Adrenal gland (tissue), 5 donors: Measurements from ENCODE around the gene MT1X.

ENCODE experiments used
- POLR2A ChIP-seq, 2 donors: fragments of 450-650 bp; IDR thresholded peaks; one replicate each; pipeline ENCODE4 v1.6.1; 2017; ENCODE audit warnings: antibody characterized with exemption in 2 of 2, mild to moderate bottlenecking in 2 of 2, moderate library complexity in 1 of 2
- TF ChIP-seq, protein P1 (sequence below), 6 experiments: fragments of 450-650 bp in 4 of 6; fragments of 200-600 bp in 2 of 6; sonication (generic) in 1 of 6; IDR thresholded peaks; 1 replicate in 5 of 6; 2 replicates in 1 of 6; pipeline versions ENCODE4 v1.5.1 to v1.8.0; 2016 to 2021; ENCODE audit warnings: antibody characterized with exemption in 6 of 6, mild to moderate bottlenecking in 2 of 6, moderate library complexity in 1 of 6
- donor health status: DM: no; HTN: no; CAD: no.

DNA sequence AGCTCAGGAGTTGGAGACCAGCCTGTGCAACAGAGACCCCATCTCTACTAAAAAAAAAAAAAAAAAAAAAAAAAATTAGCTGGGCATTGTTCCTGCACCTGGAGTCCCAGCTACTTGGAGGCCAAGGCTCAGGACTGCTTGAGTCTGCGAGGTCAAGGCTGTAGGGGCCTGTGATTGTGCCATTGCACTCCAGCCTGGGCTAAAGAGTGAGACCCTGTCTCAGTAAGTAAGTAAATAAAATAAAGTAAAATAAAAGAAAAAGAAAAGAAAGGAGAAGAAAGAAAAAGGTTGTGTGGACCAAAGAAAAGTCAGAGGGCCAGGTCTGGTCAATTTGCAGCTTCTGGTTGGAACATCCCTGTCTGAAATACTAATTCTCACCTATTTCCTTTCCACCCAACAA lies 18.4 kb downstream of the MT1X start:
- TF ChIP-seq, protein P1, sequence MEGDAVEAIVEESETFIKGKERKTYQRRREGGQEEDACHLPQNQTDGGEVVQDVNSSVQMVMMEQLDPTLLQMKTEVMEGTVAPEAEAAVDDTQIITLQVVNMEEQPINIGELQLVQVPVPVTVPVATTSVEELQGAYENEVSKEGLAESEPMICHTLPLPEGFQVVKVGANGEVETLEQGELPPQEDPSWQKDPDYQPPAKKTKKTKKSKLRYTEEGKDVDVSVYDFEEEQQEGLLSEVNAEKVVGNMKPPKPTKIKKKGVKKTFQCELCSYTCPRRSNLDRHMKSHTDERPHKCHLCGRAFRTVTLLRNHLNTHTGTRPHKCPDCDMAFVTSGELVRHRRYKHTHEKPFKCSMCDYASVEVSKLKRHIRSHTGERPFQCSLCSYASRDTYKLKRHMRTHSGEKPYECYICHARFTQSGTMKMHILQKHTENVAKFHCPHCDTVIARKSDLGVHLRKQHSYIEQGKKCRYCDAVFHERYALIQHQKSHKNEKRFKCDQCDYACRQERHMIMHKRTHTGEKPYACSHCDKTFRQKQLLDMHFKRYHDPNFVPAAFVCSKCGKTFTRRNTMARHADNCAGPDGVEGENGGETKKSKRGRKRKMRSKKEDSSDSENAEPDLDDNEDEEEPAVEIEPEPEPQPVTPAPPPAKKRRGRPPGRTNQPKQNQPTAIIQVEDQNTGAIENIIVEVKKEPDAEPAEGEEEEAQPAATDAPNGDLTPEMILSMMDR (IDR thresholded peaks at IDR 0.05) = no peak
- no peak for TF ChIP-seq POLR2A (IDR thresholded peaks at IDR 0.05)
